Measurements from ENCODE around the gene PDE3B.
"Not testable (repeated sequence)": the region's sequence is repeated elsewhere in the genome, so short reads cannot be mapped to it uniquely, and the experiment has no call there.

PDE3B gene

GRCh38 chr11:14641801-14642200 lies 1.8 kb upstream of the PDE3B start:
- no peak for DNase-seq (ENCODE audit: low read depth)

DNA sequence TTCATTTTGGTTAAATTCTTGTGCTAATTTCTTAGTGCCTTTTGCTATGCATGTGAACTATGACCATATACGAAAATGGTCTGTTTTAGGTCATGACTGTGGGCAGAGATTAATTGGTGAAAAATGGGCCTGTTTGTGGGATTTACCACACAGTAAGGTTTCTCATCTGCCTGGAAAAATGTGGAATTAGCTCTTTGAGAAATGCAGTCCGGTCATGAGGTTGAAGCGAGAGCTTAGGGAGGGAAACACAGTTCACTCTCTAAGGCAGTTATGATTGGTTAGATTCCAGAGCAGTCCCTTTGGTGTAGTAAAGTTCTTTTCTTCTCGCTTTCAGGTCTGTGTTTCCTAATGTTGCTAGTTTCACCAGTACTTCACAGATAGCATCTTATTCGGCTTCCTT lies 1.2 kb upstream of the PDE3B start:
- peak; percentile 75 for DNase-seq (ENCODE audit: low read depth)

- no peak for DNase-seq (ENCODE audit: low read depth)
Measured at GRCh38 chr11:14642873-14643696, 519 bp upstream of the PDE3B start.

- peak; percentile 11 for DNase-seq (ENCODE audit: low read depth)
Measured at GRCh38 chr11:14644226-14645014, 816 bp downstream of the PDE3B start.

DNA sequence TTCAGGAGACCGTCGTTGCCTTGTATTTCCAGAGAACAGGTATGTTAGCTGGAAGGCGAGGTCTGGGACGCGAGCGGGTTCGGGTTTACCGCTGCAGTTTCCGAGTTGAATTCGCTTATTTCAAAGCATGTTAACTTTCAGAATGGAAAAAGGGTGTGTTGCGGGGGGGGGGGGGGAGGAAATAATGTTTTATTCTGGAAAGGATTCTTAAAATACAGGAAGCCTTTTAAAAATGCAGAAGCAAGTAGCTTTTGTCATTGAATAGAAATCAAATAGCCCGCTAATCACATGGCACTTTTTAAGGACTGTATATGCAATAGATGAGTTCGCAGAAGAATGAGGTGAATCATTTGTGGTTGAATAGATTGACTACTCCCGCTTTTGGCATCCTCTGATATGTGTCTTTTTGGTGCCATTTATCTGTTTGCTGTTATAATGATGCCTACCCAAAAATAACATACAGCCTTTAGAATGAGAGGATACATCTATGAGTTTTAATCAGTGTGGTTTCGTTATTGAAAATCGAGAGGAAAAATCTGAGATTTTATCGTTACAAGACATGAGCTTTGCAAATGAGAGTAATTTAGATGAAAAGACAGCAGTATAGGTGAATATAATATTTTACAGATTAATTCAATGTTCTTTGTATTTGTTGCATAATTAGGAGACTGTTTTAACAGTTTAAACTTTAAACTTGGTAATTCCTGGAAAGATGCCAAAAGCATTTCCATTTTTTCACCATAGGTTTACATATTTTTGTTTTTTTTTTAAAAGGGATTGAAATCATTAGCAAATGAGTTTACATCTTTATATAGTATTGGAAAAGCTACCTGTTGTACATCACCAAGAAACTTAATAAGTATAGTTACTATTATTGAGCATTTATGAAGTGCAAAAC lies 1.7 kb downstream of the PDE3B start:
- DNase-seq (ENCODE audit: low read depth): peak; percentile 47

DNA sequence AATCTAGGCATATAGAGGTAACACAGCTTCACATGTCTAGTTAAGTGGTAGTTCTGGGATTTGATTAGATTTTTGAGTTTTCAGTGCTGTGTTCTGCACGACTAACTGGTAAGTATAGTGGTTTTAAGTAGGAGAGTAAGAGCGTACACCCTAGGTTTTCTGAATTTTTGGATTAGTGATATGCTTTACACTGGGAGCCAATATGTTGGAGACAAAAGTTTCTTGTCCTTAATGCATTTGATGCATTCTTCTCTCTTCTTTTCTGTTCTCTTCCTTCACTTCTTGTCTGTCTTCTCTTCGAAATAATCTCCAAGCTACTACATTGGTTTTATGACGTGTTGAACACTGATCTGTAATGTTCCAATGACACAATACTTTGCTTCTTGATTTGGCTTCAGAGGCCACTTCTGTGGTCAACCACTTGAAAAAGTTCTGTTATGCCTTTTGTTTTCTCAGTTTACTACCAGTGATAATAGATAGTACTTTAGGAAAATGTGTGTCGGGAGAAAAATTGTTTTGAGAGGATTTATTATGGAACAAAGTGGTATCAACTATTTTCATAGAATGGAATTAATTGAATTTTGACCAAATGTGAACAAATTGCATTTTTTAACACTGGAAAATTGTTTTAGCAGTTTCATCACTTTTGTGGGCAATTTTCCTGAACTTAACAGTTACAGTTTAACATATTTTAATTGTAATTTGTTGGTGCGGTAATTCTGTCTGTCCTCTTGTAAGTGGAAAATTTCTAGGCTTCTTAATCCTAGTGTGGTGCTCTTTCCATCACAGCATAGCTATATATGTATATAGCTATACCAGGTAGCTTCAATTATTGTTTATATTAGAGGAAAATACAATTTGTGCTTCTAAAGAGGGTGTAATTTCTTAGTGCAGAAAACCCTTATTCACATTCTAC lies 2.6 kb downstream of the PDE3B start:
- DNase-seq (ENCODE audit: low read depth): no peak

GRCh38 chr11:14650064-14650463 lies 6.5 kb downstream of the PDE3B start:
- no peak for DNase-seq (ENCODE audit: low read depth)

DNA sequence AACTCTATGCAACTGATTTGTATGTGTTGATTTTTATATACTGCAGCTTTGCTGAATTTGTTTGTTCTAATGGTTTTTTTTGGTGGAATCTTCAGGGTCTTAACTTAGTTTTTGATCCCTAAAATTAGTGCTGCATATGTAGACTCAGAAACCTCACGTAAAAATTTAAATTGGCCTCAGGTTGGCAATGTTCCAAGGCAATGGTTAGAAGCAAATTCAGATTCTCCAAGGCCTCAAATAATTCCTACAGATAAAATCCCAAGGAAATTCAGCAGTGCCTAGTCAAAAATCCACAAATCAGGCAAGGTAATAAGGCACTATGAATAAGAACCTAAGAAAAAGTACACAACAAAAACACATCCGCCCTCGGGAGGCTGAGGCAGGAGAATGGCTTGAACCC lies 9.5 kb downstream of the PDE3B start:
- no peak for DNase-seq (ENCODE audit: low read depth)

DNA sequence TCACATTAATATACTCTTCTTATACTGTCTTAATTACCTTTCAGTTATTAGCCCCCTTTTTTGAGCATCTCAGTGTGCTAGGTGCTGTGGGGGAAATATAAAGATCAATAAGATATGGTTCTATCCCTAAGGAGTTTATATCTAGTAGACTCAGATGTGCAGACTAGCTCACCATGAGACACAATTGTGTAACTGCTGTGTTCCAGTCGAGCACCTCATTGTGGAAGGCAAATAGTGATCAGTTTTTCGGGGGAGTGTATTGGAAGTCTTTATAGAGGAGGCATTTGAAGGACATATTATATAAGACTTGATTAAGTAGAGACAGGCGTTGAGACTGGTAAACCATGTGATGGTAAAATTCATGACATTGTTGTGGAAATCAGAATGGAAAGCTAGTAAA lies 11.8 kb downstream of the PDE3B start:
- DNase-seq (ENCODE audit: low read depth): no peak

GRCh38 chr11:14656536-14657457 lies 13.2 kb downstream of the PDE3B start:
- DNase-seq (ENCODE audit: low read depth): peak; percentile 22

DNA sequence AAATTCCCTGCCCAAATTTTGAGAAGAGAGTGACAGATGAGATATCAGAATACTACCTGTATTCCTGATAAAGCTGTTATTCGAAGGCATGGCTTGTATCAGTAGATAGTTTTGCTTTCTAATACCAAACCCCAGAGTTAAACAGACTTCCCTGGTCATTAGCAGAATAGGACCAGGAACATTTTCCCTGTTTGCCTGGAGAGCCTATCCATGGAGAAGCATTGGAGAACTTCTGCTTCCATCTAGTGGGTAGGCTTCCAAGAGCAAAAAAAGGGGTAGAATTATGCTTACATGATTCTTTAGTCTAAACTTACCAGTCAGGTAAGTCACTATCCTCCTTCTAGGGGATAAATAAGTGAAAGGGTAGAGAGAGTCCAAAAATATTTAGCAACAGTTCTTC lies 14.2 kb downstream of the PDE3B start:
- DNase-seq (ENCODE audit: low read depth): no peak

- not testable (repeated sequence) for DNase-seq (ENCODE audit: low read depth)
Measured at GRCh38 chr11:14664926-14665325, 21.3 kb downstream of the PDE3B start.

DNA sequence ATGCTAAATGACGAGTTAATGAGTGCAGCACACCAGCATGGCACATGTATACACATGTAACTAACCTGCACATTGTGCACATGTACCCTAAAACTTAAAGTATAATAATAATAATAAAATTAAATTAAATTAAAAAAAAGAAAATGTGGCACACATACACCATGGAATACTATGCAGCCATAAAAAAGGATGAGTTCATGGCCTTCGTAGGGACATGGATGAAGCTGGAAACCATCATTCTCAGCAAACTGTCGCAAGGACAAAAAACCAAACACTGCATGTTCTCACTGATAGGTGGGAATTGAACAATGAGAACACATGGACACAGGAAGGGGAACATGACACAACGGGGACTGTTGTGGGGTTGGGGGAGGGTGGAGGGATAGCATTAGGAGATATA lies 23.7 kb downstream of the PDE3B start:
- DNase-seq (ENCODE audit: low read depth): not testable (repeated sequence)

DNA sequence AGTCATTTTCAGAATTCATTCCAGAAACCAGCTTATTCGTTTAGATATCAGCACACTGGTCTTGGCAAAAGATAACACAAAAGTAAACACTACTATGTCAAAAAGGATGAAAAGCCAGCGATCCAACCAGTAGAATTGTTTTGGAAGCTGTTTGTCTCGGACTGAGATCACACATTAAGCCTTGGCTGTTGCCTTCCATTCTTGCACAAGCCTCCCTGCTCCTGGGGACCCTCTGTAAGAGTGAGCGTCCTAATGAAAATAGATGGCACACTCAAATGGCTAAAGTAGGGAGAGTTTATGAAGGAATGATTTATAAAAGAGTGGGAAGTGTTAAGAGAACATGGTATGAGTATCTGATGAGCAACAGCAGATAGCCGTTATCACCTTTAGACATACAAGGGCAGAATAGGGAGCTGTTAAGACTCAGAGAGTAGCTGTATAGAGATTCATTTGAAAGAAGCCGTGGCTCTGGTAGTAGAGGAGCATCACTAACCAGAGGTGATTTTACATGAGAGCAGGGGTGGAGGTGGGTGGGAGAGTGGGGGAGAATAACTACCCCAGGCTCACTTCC lies 25.2 kb downstream of the PDE3B start:
- DNase-seq (ENCODE audit: low read depth): peak; percentile 32

GRCh38 chr11:14669499-14669898 lies 25.9 kb downstream of the PDE3B start:
- no peak for DNase-seq (ENCODE audit: low read depth)

DNA sequence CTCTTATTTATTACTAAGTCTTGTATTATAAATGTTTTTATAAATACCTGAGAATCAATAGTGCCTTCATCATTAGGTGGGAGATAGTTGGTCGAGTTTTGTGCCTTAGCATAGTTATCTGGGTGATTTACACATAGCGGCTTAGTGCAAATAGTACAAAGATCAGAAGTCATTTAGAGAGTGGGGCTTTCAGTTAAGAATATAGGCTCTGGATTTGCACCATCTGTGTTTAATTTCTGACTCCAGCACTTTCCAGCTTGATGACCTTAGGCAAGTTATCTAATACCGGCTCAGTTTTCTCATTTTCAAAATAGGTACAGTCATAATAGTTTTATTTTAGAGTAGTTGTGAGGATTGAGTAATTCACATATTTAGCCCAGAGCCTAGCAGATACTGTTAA lies 26.4 kb downstream of the PDE3B start:
- DNase-seq (ENCODE audit: low read depth): no peak

GRCh38 chr11:14672635-14673034 lies 29.0 kb downstream of the PDE3B start:
- DNase-seq (ENCODE audit: low read depth): peak; percentile 50

GRCh38 chr11:14673421-14673820 lies 29.8 kb downstream of the PDE3B start:
- DNase-seq (ENCODE audit: low read depth): no peak

DNA sequence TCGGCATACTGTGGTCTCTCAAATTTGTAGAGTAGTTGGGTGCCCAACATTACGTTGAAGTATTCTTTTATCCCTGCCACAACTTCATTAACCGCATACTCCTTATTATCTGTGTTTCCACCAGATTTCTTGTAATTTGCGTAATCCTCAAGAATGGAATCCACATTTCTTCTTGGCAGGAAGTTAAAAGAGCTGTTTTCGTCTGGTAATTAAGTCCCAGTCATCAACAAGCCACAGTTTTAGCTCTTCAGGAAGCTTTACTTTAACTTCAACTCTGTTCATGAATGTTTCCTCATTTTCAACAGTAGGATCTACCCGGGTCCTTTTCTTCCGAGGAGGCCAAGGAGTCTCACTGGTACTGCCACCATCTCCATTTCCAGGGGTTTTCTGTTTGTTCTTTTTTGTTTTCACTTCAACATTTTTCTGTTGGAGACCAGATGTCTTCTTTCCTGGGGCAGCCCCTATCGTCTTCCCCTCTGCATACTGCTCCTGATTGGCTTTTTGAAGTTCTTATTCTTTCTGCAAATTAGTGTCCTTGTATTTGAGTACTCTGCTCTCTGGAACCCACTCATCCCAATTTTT lies 30.3 kb downstream of the PDE3B start:
- DNase-seq (ENCODE audit: low read depth): peak; percentile 60

Data from amniotic epithelial cell (primary cell).